ENCODE measurements around the gene FLOT1. TPM values are rescaled to one million over a fixed set of nuclear protein-coding genes. Genes with fewer than 3 reads are reported as not detected.

FLOT1 gene
- total and polyA plus RNA-seq, 2 of the 13 experiments (the other 11 are each of a cell fraction or from before 2014, with no cell fraction given), result 82.3 to 130 TPM

GRCh38 chr6:30703821-30704220 is 38.7 kb downstream of the FLOT1 start:
- BruUV-seq (replicated peaks), result no TSS peak
- Histone ChIP-seq H3K4me3 (replicated peaks in 1 of 3; ENCODE audit: insufficient read depth in 1 of 3, low read depth in 2 of 3, low read length in 3 of 3) (no peak overlapping the region), H3K9me3 (ENCODE audit: low read length) (no peaks in the 10 kb centered on the region), H3K4me1 (ENCODE audit: insufficient read depth, low read length) (0 out of 2 replicates have a peak, but pooled peaks cover 6% of the 10 kb centered on the region), H3K79me2 (ENCODE audit: insufficient read depth, low read length) (no peaks in the 10 kb centered on the region), H3K36me3 (replicated peaks in 1 of 2; ENCODE audit: control insufficient read depth in 1 of 2, insufficient read depth in 2 of 2, low read length in 2 of 2) (peaks cover 2 to 49% of the 10 kb centered on the region in 2 experiments), H3K27me3 (ENCODE audit: control insufficient read depth in 1 of 2, insufficient read depth in 2 of 2, low read length in 2 of 2) (no peaks in the 10 kb centered on the region), H3K27ac (ENCODE audit: extremely low read length, insufficient read depth, low read length) (no peak overlapping the region), H3K4me2 (ENCODE audit: low read depth, low read length) (no peak overlapping the region), H3K9ac (ENCODE audit: insufficient read depth, low read depth, low read length) (no peak overlapping the region), H4K20me1 (ENCODE audit: insufficient read depth, low read length) (no peaks in the 10 kb centered on the region), H2AFZ (ENCODE audit: low read length) (no peak overlapping the region)
- DNase-seq (ENCODE audit: low spot score) (no peak), FAIRE-seq (no peak), ATAC-seq (no peak)
- WGBS (ENCODE audit: low lambda C conversion rate), result 89% methylated on average over 4 of the region's 4 CpGs
- CTCF ChIA-PET (ENCODE audit: low intra/inter-chr PET ratio, low total read pairs), result no interaction called here
- TF ChIP-seq FIP1L1 (IDR thresholded peaks at IDR 0.05; ENCODE audit: borderline replicate concordance, insufficient read depth, low read depth, low read length) (no peak), YEATS2 (CRISPR knock-in tag; IDR thresholded peaks at IDR 0.05; ENCODE audit: borderline replicate concordance) (no peak), YEATS4 (CRISPR knock-in tag; IDR thresholded peaks at IDR 0.05; ENCODE audit: borderline replicate concordance) (no peak), IRF9 (CRISPR knock-in tag; IDR thresholded peaks at IDR 0.05; ENCODE audit: borderline replicate concordance) (no peak), ZMYM2 (CRISPR knock-in tag; IDR thresholded peaks at IDR 0.05) (no peak)
- POLR2A ChIA-PET, result interaction anchor here (1.0 to 1.8 kb wide), 3 partner anchors 9 to 13 kb away, joined by 4 to 18 read pairs (median 6); partner anchors contain the start of gene MDC1
- intact Hi-C loops (cut with micrococcal nuclease; ENCODE audit: unreplicated experiment) (no loop called here), in situ Hi-C loops (cut with HindIII; ENCODE audit: extremely low pct_ligation_motif_present, low pct_unique_long_range_greater_than_20kb) (no loop called here)

GRCh38 chr6:30703011-30703410 is 39.5 kb downstream of the FLOT1 start:
- Histone ChIP-seq H3K4me2 (ENCODE audit: low read depth, low read length) (no peak overlapping the region), H3K4me1 (ENCODE audit: insufficient read depth, low read length) (peaks cover 12% of the 10 kb centered on the region; the same call in 1 of the 2 replicates), H3K9ac (ENCODE audit: insufficient read depth, low read depth, low read length) (no peak overlapping the region), H3K27me3 (ENCODE audit: control insufficient read depth in 1 of 2, insufficient read depth in 2 of 2, low read length in 2 of 2) (no peaks in the 10 kb centered on the region), H3K79me2 (ENCODE audit: insufficient read depth, low read length) (no peaks in the 10 kb centered on the region), H3K4me3 (replicated peaks in 1 of 3; ENCODE audit: insufficient read depth in 1 of 3, low read depth in 2 of 3, low read length in 3 of 3) (no peak overlapping the region), H2AFZ (ENCODE audit: low read length) (no peak overlapping the region), H3K27ac (ENCODE audit: extremely low read length, insufficient read depth, low read length) (no peak overlapping the region), H3K9me3 (ENCODE audit: low read length) (no peaks in the 10 kb centered on the region), H3K36me3 (replicated peaks in 1 of 2; ENCODE audit: control insufficient read depth in 1 of 2, insufficient read depth in 2 of 2, low read length in 2 of 2) (peaks cover 2 to 47% of the 10 kb centered on the region in 2 experiments), H4K20me1 (ENCODE audit: insufficient read depth, low read length) (no peaks in the 10 kb centered on the region)
- no peak for ATAC-seq
- over 99% methylated on average over 8 of the region's 10 CpGs for WGBS (ENCODE audit: low lambda C conversion rate)
- in situ Hi-C loops (cut with HindIII; ENCODE audit: extremely low pct_ligation_motif_present, low pct_unique_long_range_greater_than_20kb) (no loop called here), intact Hi-C loops (cut with micrococcal nuclease; ENCODE audit: unreplicated experiment) (no loop called here)
- no peak for FAIRE-seq
- no TSS peak for BruUV-seq (replicated peaks)
- DNase-seq (ENCODE audit: low spot score), result no peak
- ChIA-PET CTCF (ENCODE audit: low intra/inter-chr PET ratio, low total read pairs) (no interaction called here), POLR2A (interaction anchor here (0.8 to 1.8 kb wide), 3 partner anchors 8 to 14 kb away, joined by 3 to 18 read pairs (median 4); partner anchors contain the start of genes MDC1 and NRM)
- TF ChIP-seq FOXP4 (CRISPR knock-in tag; IDR thresholded peaks at IDR 0.05), result no peak
- no peak for TF ChIP-seq HBP1 (CRISPR knock-in tag; IDR thresholded peaks at IDR 0.05; ENCODE audit: low read depth)
- no peak for TF ChIP-seq NR0B2 (CRISPR knock-in tag; IDR thresholded peaks at IDR 0.05)
- TF ChIP-seq PRMT3 (CRISPR knock-in tag; IDR thresholded peaks at IDR 0.05; ENCODE audit: borderline replicate concordance, low read depth), result no peak
- TF ChIP-seq MNT (IDR thresholded peaks at IDR 0.05), result no peak
- TF ChIP-seq NR2F2 (IDR thresholded peaks at IDR 0.05; ENCODE audit: borderline replicate concordance, low read depth), result no peak
